GM12892 (cell line): ENCODE data around the gene SOX18.

Experiments used
- DNase-seq: peaks from one replicate; pipeline ENCODE4 v3.0.0; 2011; ENCODE audit not compliant: insufficient read length
- FAIRE-seq: peaks from 2 replicates; lab custom pipeline; 2011; peaks lifted over from hg19 to GRCh38; lab: Jason Lieb, UNC
- POLR2A ChIP-seq: IDR thresholded peaks from 2 replicates; pipeline ENCODE4 v1.6.1; 2011; ENCODE audit warnings: low read depth, low read length, control low read depth
- POLR2AphosphoS5 ChIP-seq: IDR thresholded peaks from 2 replicates; pipeline ENCODE4 v1.6.1; 2011; ENCODE audit warnings: low read depth, low read length, control low read depth
- TAF1 ChIP-seq: IDR thresholded peaks from 2 replicates; pipeline ENCODE4 v1.6.1; 2011; ENCODE audit warnings: low read depth, mild to moderate bottlenecking, control low read depth, low read length, borderline replicate concordance

SOX18 gene

GRCh38 chr20:64053841-64054661 lies 4.6 kb upstream of the SOX18 start:
- TF ChIP-seq TAF1 (no peak), POLR2AphosphoS5 (no peak), POLR2A (no peak)
- no peak for FAIRE-seq
- no peak for DNase-seq

- no peak for TF ChIP-seq TAF1
- no peak for TF ChIP-seq POLR2AphosphoS5
- no peak for TF ChIP-seq POLR2A
- FAIRE-seq (no peak), DNase-seq (no peak)
Observed at GRCh38 chr20:64052987-64053840, 3.8 kb upstream of the SOX18 start.

GRCh38 chr20:64052326-64052722 lies 2.9 kb upstream of the SOX18 start:
- FAIRE-seq: no peak
- TF ChIP-seq POLR2A: no peak
- TF ChIP-seq TAF1: no peak
- no peak for TF ChIP-seq POLR2AphosphoS5
- DNase-seq: no peak

- TF ChIP-seq TAF1: no peak
- TF ChIP-seq POLR2AphosphoS5: no peak
- no peak for TF ChIP-seq POLR2A
- FAIRE-seq: no peak
- DNase-seq: no peak
Observed at GRCh38 chr20:64051561-64052325, 2.3 kb upstream of the SOX18 start.

- FAIRE-seq (no peak), DNase-seq (no peak)
- TF ChIP-seq TAF1 (no peak), POLR2A (no peak), POLR2AphosphoS5 (no peak)
Observed at GRCh38 chr20:64051033-64051452, 1.6 kb upstream of the SOX18 start.

- TF ChIP-seq TAF1: no peak
- TF ChIP-seq POLR2A: no peak
- TF ChIP-seq POLR2AphosphoS5: no peak
- FAIRE-seq: no peak
- DNase-seq: no peak
Observed at GRCh38 chr20:64050261-64051032, 1.0 kb upstream of the SOX18 start.

- TF ChIP-seq TAF1 (no peak), POLR2A (no peak), POLR2AphosphoS5 (no peak)
- DNase-seq (no peak), FAIRE-seq (no peak)
Observed at GRCh38 chr20:64049878-64050260, 430 bp upstream of the SOX18 start.

GRCh38 chr20:64048402-64049044 lies 916 bp downstream of the SOX18 start:
- no peak for TF ChIP-seq TAF1
- no peak for TF ChIP-seq POLR2A
- no peak for TF ChIP-seq POLR2AphosphoS5
- FAIRE-seq (no peak), DNase-seq (no peak)

GRCh38 chr20:64047968-64048401 lies 1.5 kb downstream of the SOX18 start:
- DNase-seq (no peak), FAIRE-seq (no peak)
- no peak for TF ChIP-seq POLR2AphosphoS5
- TF ChIP-seq POLR2A: no peak
- TF ChIP-seq TAF1: no peak

- FAIRE-seq: no peak
- no peak for TF ChIP-seq POLR2AphosphoS5
- no peak for TF ChIP-seq TAF1
- TF ChIP-seq POLR2A: no peak
Observed at GRCh38 chr20:64047046-64047389, 2.4 kb downstream of the SOX18 start.

GRCh38 chr20:64045346-64046011 lies 4.0 kb downstream of the SOX18 start:
- DNase-seq (no peak), FAIRE-seq (no peak)
- TF ChIP-seq TAF1: no peak
- no peak for TF ChIP-seq POLR2A
- no peak for TF ChIP-seq POLR2AphosphoS5

More at GRCh38 chr20:64047046-64047389, 2.4 kb downstream of the SOX18 start:
- no peak for DNase-seq
